Sigmoid colon (tissue), 7 donors: ENCODE measurements around the gene RRP1. TPM values are rescaled to one million over a fixed set of nuclear protein-coding genes. Genes with fewer than 3 reads are reported as not detected.

Experiments used
- DNase-seq: peaks from one replicate; pipeline ENCODE4 v3.0.0-alpha.2; 2019
- H3K27ac ChIP-seq, 4 donors: fragments of 200-600 bp; sonication (generic); one replicate each; pipeline ENCODE4 v1.5.1; 2016 to 2019; ENCODE audit warnings: mild to moderate bottlenecking in 1 of 4
- H3K27me3 ChIP-seq, 3 donors: fragments of 200-600 bp; sonication (generic); one replicate each; pipeline ENCODE4 v1.5.1; 2019; ENCODE audit warnings: mild to moderate bottlenecking in 1 of 3
- H3K36me3 ChIP-seq, 4 donors: fragments of 200-600 bp; sonication (generic); one replicate each; pipeline ENCODE4 v1.5.1; 2016 to 2019
- H3K4me1 ChIP-seq, 4 donors: fragments of 200-600 bp; sonication (generic); one replicate each; pipeline ENCODE4 v1.5.1; 2017 to 2019
- H3K4me3 ChIP-seq, 4 donors: fragments of 200-600 bp; sonication (generic); one replicate each; pipeline ENCODE4 v1.5.1; 2017 to 2019; ENCODE audit warnings: mild to moderate bottlenecking in 2 of 4, moderate library complexity in 1 of 4
- H3K9me3 ChIP-seq, 4 donors: fragments of 200-600 bp in 3 of 4; sonication (generic) in 3 of 4; one replicate each; pipeline versions ENCODE4 v1.5.1 to v1.6.1; 2013 to 2019
- CTCF ChIP-seq, 4 experiments: fragments of 450-650 bp in 3 of 4; fragments of 200-600 bp in 1 of 4; IDR thresholded peaks; one replicate each; pipeline ENCODE4 v1.5.1; 2016 to 2019; ENCODE audit warnings: antibody characterized with exemption in 4 of 4, mild to moderate bottlenecking in 3 of 4, moderate library complexity in 2 of 4
- EP300 ChIP-seq, 4 donors: sonication (generic); formaldehyde crosslinking; IDR thresholded peaks; one replicate each; pipeline ENCODE4 v1.6.1; 2017; ENCODE audit warnings: antibody characterized with exemption in 4 of 4
- POLR2A ChIP-seq, 2 donors: fragments of 450-650 bp; IDR thresholded peaks; one replicate each; pipeline ENCODE4 v1.6.1; 2016; ENCODE audit warnings: antibody characterized with exemption in 2 of 2, mild to moderate bottlenecking in 2 of 2, moderate library complexity in 2 of 2
- POLR2AphosphoS5 ChIP-seq, 4 donors: sonication (generic); formaldehyde crosslinking; IDR thresholded peaks; one replicate each; pipeline ENCODE4 v1.6.1; 2017; ENCODE audit warnings: antibody characterized with exemption in 4 of 4
- WGBS, 2 donors: extraction: QIAGEN DNeasy Blood & Tissue Kit; methylation state at CpG; one replicate each; pipeline ENCODE4 v1.1.7; 2013; 5-methylcytosine and 5-hydroxymethylcytosine counted together
- intact Hi-C: fragments of 100-400 bp; cut with DNase I; formaldehyde crosslinking; loops from one replicate; pipeline ENCODE4 v1.15.1; 2023
- polyA plus RNA-seq, 3 donors: library from polyadenylated mRNA; stranded (reverse); fragments of 200-250 nt; gene quantifications; one replicate each; pipeline ENCODE4 v1.2.3, GENCODE V29; 2013
- total RNA-seq, 4 donors: library from RNA; depleted of rRNA; stranded (reverse); fragments of >200 nt; gene quantifications; one replicate each; pipeline ENCODE4 v1.1.0, GENCODE V29; 2016
- donor health status: healthy with polysubstance abuse.
- donor health status: Bipolar disorder and iron deficiency.
- donor health status: healthy.

Gene RRP1
- total and polyA plus RNA-seq, 7 donors: 3.9 to 16.2 (median 10.5) TPM

- Histone ChIP-seq H3K4me1 (peaks cover 0 to 5% (median 0%) of the 10 kb centered on the region in 4 donors), H3K36me3 (no peaks in the 10 kb centered on the region), H3K4me3 (no peak overlapping the region), H3K9me3 (no peaks in the 10 kb centered on the region), H3K27ac (no peak overlapping the region), H3K27me3 (peaks cover 0 to 59% (median 6%) of the 10 kb centered on the region in 3 donors)
- 38 to 72% methylated on average over 22 of the region's 22 CpGs for WGBS, 2 donors
- TF ChIP-seq POLR2AphosphoS5 (IDR thresholded peaks at IDR 0.05) (no peak), EP300 (IDR thresholded peaks at IDR 0.05) (no peak), CTCF (IDR thresholded peaks at IDR 0.05) (no peak), POLR2A (IDR thresholded peaks at IDR 0.05) (no peak)
- no peak for DNase-seq
- intact Hi-C loops: no loop called here
Observed at GRCh38 chr21:43829575-43830119, 40.3 kb downstream of the RRP1 start.

- Histone ChIP-seq H3K4me1 (no peaks in the 10 kb centered on the region), H3K27me3 (peaks cover 0 to 47% (median 0%) of the 10 kb centered on the region in 3 donors), H3K9me3 (no peaks in the 10 kb centered on the region), H3K36me3 (no peaks in the 10 kb centered on the region), H3K4me3 (no peak overlapping the region), H3K27ac (no peak overlapping the region)
- TF ChIP-seq POLR2A (IDR thresholded peaks at IDR 0.05): no peak
- TF ChIP-seq CTCF (IDR thresholded peaks at IDR 0.05): no peak
- WGBS, 2 donors: 93 to 94% methylated on average over 14 of the region's 14 CpGs
- intact Hi-C loops: no loop called here
- no peak for DNase-seq
Observed at GRCh38 chr21:43832158-43832550, 42.8 kb downstream of the RRP1 start.

- H3K4me3 ChIP-seq: no peak overlapping the region
- peaks cover 0 to 46% (median 0%) of the 10 kb centered on the region in 3 donors for H3K27me3 ChIP-seq
- DNase-seq: no peak
- intact Hi-C loops: no loop called here
- H3K36me3 ChIP-seq: no peaks in the 10 kb centered on the region
- no peak overlapping the region for H3K27ac ChIP-seq
- no peaks in the 10 kb centered on the region for H3K9me3 ChIP-seq
- TF ChIP-seq POLR2AphosphoS5 (IDR thresholded peaks at IDR 0.05) (no peak), POLR2A (IDR thresholded peaks at IDR 0.05) (no peak), CTCF (IDR thresholded peaks at IDR 0.05) (no peak)
- H3K4me1 ChIP-seq: no peaks in the 10 kb centered on the region
- WGBS, 2 donors: 88 to 89% methylated on average over 10 of the region's 10 CpGs
Observed at GRCh38 chr21:43832648-43833047, 43.3 kb downstream of the RRP1 start.

- H3K27me3 ChIP-seq: peaks cover 0 to 41% (median 0%) of the 10 kb centered on the region in 3 donors
- 81 to 87% methylated on average over 30 of the region's 30 CpGs for WGBS, 2 donors
- no peak for TF ChIP-seq CTCF (IDR thresholded peaks at IDR 0.05)
- no peak overlapping the region for H3K4me3 ChIP-seq
- intact Hi-C loops: no loop called here
- no peak for DNase-seq
- no peaks in the 10 kb centered on the region for H3K9me3 ChIP-seq
- H3K4me1 ChIP-seq: no peaks in the 10 kb centered on the region
- no peaks in the 10 kb centered on the region for H3K36me3 ChIP-seq
- no peak overlapping the region for H3K27ac ChIP-seq
Observed at GRCh38 chr21:43834146-43834905, 44.9 kb downstream of the RRP1 start.

GRCh38 chr21:43835050-43835449 lies 45.7 kb downstream of the RRP1 start:
- Histone ChIP-seq H3K4me3 (no peak overlapping the region), H3K27me3 (peaks cover 0 to 36% (median 0%) of the 10 kb centered on the region in 3 donors), H3K4me1 (no peaks in the 10 kb centered on the region), H3K9me3 (no peaks in the 10 kb centered on the region), H3K27ac (no peak overlapping the region), H3K36me3 (no peaks in the 10 kb centered on the region)
- intact Hi-C loops: no loop called here
- 31 to 33% methylated on average over 15 of the region's 15 CpGs for WGBS, 2 donors
- TF ChIP-seq POLR2AphosphoS5 (IDR thresholded peaks at IDR 0.05): no peak
- TF ChIP-seq EP300 (IDR thresholded peaks at IDR 0.05): no peak
- TF ChIP-seq POLR2A (IDR thresholded peaks at IDR 0.05): no peak
- no peak for DNase-seq
